Mononuclear cell (primary cell): ENCODE results near the gene ACHE. TPM values are rescaled to one million over a fixed set of nuclear protein-coding genes. Genes with fewer than 3 reads are reported as not detected.

ENCODE experiments used
- total RNA-seq: library from RNA; depleted of rRNA; stranded (reverse); fragments of >200 nt; gene quantifications from one replicate; pipeline ENCODE4 v1.2.3, GENCODE V29; 2012

The ACHE gene
- total RNA-seq, 1 donor = 0.21 TPM

Other genes starting within 250 kb of the ACHE start
- not detected for gene ACTL6B, start 239.4 kb downstream of the ACHE start, total RNA-seq
- 82.2 TPM for gene GNB2, start 222.1 kb downstream of the ACHE start, total RNA-seq
- gene GIGYF1, start 201.6 kb downstream of the ACHE start, total RNA-seq = 26.3 TPM
- gene POP7, start 189.8 kb downstream of the ACHE start, total RNA-seq = 10.4 TPM
- not detected for gene EPO, start 175.4 kb downstream of the ACHE start, total RNA-seq
- gene ZAN, start 162.3 kb downstream of the ACHE start, total RNA-seq = not detected
- 4.1 TPM for gene EPHB4, start 68.4 kb downstream of the ACHE start, total RNA-seq
- gene SLC12A9, start 43.2 kb downstream of the ACHE start, total RNA-seq = 22.6 TPM
- 2.2 TPM for gene TRIP6, start 28.5 kb downstream of the ACHE start, total RNA-seq
- 51.4 TPM for gene SRRT, start 20.8 kb downstream of the ACHE start, total RNA-seq
- gene UFSP1, start 6.2 kb downstream of the ACHE start, total RNA-seq = 1.5 TPM
- not detected for gene MUC3A, start 53.6 kb upstream of the ACHE start, total RNA-seq
- gene MUC12, start 73.7 kb upstream of the ACHE start, total RNA-seq = 0.10 TPM
- gene MUC17, start 124.2 kb upstream of the ACHE start, total RNA-seq = under 0.01 TPM
- 10.4 TPM for gene TRIM56, start 189.6 kb upstream of the ACHE start, total RNA-seq
- 2.3 TPM for gene SERPINE1, start 231.2 kb upstream of the ACHE start, total RNA-seq